Testis (tissue), 2 donors: ENCODE results near the gene TNFRSF21.

Experiments
- CTCF ChIP-seq, 3 experiments: fragments of 450-650 bp in 2 of 3; fragments of 200-600 bp in 1 of 3; sonication (generic) in 1 of 3; IDR thresholded peaks; one replicate each; pipeline ENCODE4 v1.5.1; 2016 to 2019; ENCODE audit warnings: antibody characterized with exemption in 3 of 3, mild to moderate bottlenecking in 2 of 3, moderate library complexity in 1 of 3
- POLR2A ChIP-seq: fragments of 450-650 bp; IDR thresholded peaks from one replicate; pipeline ENCODE4 v1.6.1; 2017; ENCODE audit warnings: antibody characterized with exemption, mild to moderate bottlenecking, moderate library complexity

GRCh38 chr6:47263268-47263667 lies 46.4 kb downstream of the TNFRSF21 start:
- TF ChIP-seq CTCF (IDR thresholded peaks at IDR 0.05) = no peak
- no peak for TF ChIP-seq POLR2A
